D721Med (cell line): ENCODE data around the gene CACNA1G.

Source experiments
- DNase-seq: peaks from one replicate; pipeline ENCODE4 v3.0.0; 2011; ENCODE audit warnings: low spot score; ENCODE audit not compliant: insufficient read length
- FAIRE-seq: peaks from 2 replicates; lab custom pipeline; 2011; peaks lifted over from hg19 to GRCh38; lab: Jason Lieb, UNC
- TF ChIP-seq, protein P1 (sequence below): IDR thresholded peaks from 2 replicates; pipeline ENCODE4 v1.5.1; 2012; ENCODE audit warnings: mild to moderate bottlenecking, control low read depth; ENCODE audit not compliant: insufficient read depth; ENCODE audit errors: missing control alignments

Gene CACNA1G

GRCh38 chr17:50662632-50663225 lies 102.2 kb downstream of the CACNA1G start:
- DNase-seq (no peak), FAIRE-seq (no peak)

GRCh38 chr17:50663812-50664374 lies 103.4 kb downstream of the CACNA1G start:
- TF ChIP-seq, protein P1, sequence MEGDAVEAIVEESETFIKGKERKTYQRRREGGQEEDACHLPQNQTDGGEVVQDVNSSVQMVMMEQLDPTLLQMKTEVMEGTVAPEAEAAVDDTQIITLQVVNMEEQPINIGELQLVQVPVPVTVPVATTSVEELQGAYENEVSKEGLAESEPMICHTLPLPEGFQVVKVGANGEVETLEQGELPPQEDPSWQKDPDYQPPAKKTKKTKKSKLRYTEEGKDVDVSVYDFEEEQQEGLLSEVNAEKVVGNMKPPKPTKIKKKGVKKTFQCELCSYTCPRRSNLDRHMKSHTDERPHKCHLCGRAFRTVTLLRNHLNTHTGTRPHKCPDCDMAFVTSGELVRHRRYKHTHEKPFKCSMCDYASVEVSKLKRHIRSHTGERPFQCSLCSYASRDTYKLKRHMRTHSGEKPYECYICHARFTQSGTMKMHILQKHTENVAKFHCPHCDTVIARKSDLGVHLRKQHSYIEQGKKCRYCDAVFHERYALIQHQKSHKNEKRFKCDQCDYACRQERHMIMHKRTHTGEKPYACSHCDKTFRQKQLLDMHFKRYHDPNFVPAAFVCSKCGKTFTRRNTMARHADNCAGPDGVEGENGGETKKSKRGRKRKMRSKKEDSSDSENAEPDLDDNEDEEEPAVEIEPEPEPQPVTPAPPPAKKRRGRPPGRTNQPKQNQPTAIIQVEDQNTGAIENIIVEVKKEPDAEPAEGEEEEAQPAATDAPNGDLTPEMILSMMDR: no peak
- FAIRE-seq: no peak
- no peak for DNase-seq

More at GRCh38 chr17:50662632-50663225, 102.2 kb downstream of the CACNA1G start:
- TF ChIP-seq, protein P1: no peak

- no peak for FAIRE-seq
- TF ChIP-seq, protein P1: no peak
- no peak for DNase-seq
Measured at GRCh38 chr17:50664788-50665458, 104.4 kb downstream of the CACNA1G start.

- no peak for FAIRE-seq
- DNase-seq: no peak
- TF ChIP-seq, protein P1: no peak
Measured at GRCh38 chr17:50665838-50666237, 105.3 kb downstream of the CACNA1G start.

- no peak for FAIRE-seq
- TF ChIP-seq, protein P1: no peak
- no peak for DNase-seq
Measured at GRCh38 chr17:50666316-50666715, 105.8 kb downstream of the CACNA1G start.

DNA sequence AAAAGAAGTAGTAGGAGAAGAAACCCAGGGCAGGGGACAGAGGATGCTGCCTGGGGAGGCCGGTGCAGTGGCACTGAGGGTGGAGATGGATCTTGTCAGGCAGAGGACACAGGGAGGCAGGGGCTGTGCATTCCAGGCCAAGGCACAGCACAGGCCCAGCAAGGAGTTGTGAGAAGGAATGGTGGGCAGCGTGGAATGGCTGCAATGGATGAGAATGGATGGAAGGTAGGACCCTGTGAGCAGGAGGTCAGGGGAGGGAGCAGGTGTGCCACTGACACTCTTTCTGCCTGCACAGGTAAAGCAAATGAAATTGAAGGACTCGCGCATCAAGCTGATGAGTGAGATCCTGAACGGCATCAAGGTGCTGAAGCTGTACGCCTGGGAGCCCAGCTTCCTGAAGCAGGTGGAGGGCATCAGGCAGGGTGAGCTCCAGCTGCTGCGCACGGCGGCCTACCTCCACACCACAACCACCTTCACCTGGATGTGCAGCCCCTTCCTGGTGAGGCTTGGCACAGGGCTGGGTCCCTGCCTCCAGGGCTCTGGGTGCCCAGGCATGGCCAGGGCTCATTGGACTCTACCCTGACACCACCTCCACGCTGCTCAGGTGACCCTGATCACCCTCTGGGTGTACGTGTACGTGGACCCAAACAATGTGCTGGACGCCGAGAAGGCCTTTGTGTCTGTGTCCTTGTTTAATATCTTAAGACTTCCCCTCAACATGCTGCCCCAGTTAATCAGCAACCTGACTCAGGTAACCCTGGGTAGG lies 106.9 kb downstream of the CACNA1G start:
- DNase-seq (no peak), FAIRE-seq (no peak)
- TF ChIP-seq, protein P1: no peak
